SKM-1 treated with dmso at 0.1 percent for 144 hours (cell line): ENCODE data around the gene SERINC2.
"Not testable (repeated sequence)": the region's sequence is repeated elsewhere in the genome, so short reads cannot be mapped to it uniquely, and the experiment has no call there.

Experiments used
- DNase-seq: peaks from one replicate; lab custom pipeline; 2025; ENCODE audit not compliant: unreplicated experiment; lab: John Stamatoyannopoulos, UW

The SERINC2 gene

GRCh38 chr1:31382379-31382989, 30.5 kb upstream of the SERINC2 start:
- DNase-seq: no peak

- peak; percentile 5 for DNase-seq
These were observed 29.0 kb upstream of the SERINC2 start for GRCh38 chr1:31383967-31384366.

GRCh38 chr1:31386576-31387243, 26.3 kb upstream of the SERINC2 start:
- DNase-seq: not testable (repeated sequence)

- no peak for DNase-seq
These were observed 25.4 kb upstream of the SERINC2 start for GRCh38 chr1:31387612-31388011.

GRCh38 chr1:31389616-31390015, 23.4 kb upstream of the SERINC2 start:
- DNase-seq: no peak

GRCh38 chr1:31390071-31390470, 22.9 kb upstream of the SERINC2 start:
- no peak for DNase-seq

GRCh38 chr1:31393463-31393862, 19.6 kb upstream of the SERINC2 start:
- no peak for DNase-seq

GRCh38 chr1:31394584-31395193, 18.3 kb upstream of the SERINC2 start:
- peak; percentile 81 for DNase-seq

- peak; percentile 95 for DNase-seq
These were observed 16.2 kb upstream of the SERINC2 start for GRCh38 chr1:31396633-31397351.

GRCh38 chr1:31397360-31398095, 15.5 kb upstream of the SERINC2 start:
- DNase-seq: peak; percentile 31

GRCh38 chr1:31398246-31398645, 14.8 kb upstream of the SERINC2 start:
- no peak for DNase-seq

GRCh38 chr1:31399976-31400375, 13.0 kb upstream of the SERINC2 start:
- peak; percentile 47 for DNase-seq

GRCh38 chr1:31400393-31400792, 12.6 kb upstream of the SERINC2 start:
- peak; percentile 93 for DNase-seq

GRCh38 chr1:31401241-31401640, 11.8 kb upstream of the SERINC2 start:
- DNase-seq: peak; percentile 6

- no peak for DNase-seq
These were observed 7.3 kb upstream of the SERINC2 start for GRCh38 chr1:31405578-31406245.

GRCh38 chr1:31407029-31407626, 5.9 kb upstream of the SERINC2 start:
- DNase-seq: no peak

- DNase-seq: no peak
These were observed 4.2 kb upstream of the SERINC2 start for GRCh38 chr1:31408788-31409318.

- no peak for DNase-seq
These were observed 2.8 kb upstream of the SERINC2 start for GRCh38 chr1:31409946-31410858.

- DNase-seq: no peak
These were observed 2.1 kb upstream of the SERINC2 start for GRCh38 chr1:31410871-31411270.
